HG02870 (cell line): ENCODE results near the gene RALA.

Experiments
- ATAC-seq: cut with Tn5 transposase; IDR thresholded peaks from one replicate; pipeline ENCODE4 v1.9.1; 2021; ENCODE audit warnings: mild to moderate bottlenecking, moderate library complexity; ENCODE audit not compliant: unreplicated experiment

RALA gene

DNA sequence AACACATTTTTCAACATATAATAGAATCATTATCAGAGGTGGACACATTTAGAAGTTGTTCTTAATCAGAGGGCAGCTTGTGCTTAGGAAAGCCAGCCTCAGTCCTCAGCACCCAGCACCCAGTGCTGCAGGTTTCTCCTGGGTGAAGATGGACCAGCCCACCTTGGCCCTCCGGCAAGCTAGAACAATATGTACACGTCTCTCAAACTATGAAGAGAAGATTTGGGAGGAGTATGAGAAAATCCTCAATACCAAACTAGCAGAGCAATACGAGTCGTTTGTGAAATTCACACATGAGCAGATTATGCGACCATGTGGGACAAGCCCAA, 13.5 kb upstream of the RALA start:
- ATAC-seq: no peak

DNA sequence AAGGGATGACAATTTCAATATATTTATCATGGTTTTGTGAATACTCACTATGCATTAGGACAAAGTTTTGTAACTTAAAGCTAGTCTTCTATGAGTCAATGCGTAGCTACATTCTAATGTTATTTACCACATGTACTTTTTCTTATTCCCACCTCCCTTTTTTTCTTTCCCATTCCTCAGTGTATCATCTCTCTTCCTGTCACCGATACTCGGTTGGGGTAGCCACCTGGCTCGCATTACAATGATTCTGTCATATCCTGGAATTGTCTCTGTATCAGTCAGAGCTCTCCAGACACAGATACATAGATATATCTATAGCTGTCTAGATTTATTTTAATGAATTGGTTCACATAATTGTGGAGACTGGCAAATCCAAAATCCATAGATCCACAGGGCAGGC, 9.8 kb upstream of the RALA start:
- no peak for ATAC-seq

DNA sequence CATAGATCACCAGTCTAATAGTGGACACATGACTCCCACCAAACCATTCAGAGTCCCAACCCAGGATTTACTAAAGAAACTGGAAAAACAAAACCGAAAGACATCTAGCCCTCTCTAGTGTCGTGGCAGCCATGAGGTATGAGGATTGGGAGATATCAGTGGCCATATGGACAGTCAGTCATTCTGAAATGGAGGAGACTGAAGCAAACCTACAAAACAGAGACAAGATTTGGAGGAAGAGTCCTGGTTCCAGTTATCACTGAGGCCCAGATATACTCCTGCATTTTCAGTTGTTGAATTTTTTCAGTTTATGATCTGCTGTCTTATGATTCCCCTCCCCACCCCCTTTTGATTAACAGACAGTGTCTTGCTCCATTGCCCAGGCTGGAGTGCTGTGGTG, 9.1 kb upstream of the RALA start:
- ATAC-seq: no peak

DNA sequence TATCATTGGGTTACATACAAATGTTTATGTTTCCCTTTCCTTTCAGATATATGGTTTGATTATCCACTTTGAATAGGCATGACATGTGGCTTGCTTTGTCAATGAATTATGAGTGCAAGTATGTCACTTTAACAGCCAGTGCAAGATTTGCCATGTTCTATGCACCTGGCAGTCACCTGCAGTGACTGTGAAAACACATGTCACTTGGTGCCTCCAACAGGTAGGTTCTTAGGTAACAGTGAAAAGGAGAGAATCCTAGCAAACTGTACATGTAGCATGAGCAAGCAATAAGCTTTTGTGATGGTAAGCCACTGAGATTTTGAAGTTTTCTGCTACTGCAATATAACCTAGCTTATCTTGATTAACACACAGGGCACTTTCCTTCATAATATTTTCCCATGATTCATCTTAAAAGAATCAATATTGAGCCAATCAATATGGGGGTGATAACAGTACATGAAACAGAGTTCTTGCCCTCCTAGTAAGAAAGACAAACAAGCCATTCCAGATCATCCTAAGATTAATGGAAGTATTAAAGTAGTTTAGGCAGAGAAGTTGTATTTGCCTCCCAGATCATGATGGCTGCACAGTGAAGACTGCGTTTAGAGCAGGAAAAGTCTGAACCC, 7.9 kb upstream of the RALA start:
- no peak for ATAC-seq

DNA sequence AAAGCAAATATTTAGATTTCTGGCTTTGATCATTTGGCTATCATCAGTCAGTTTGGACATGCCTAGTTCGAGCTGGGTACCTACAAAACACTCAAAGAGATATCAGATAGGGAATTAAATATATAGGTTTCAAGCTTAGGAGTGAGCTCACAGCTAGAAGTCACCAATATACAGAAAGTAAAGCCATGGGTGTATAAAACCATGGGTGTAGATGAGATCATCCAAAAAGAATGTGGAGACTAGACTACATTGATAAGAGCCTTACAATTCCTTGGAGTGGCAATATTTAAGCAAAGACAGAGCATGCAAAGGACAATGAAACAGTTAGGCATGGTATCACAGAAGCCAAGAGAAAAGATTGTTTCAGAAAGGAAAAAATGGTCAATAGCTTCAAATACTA, 7.2 kb upstream of the RALA start:
- no peak for ATAC-seq

DNA sequence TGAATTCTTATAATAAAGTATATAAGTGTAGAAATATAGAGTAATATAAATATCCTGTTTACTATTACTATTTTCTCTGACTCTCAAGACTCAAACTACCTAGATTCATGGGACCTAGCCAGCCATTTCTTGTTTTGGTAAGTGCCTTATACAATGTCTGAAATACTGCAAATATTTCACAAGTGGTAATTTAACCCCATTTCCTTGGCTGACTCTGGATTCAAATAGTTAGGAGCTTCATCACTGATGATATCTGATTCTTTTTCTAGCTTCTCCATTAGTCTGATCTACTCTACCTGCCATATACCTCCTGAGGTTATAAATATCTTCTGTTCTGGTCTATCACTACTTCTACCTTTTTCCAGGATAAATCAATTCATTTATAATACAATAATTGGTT, 6.4 kb upstream of the RALA start:
- no peak for ATAC-seq

DNA sequence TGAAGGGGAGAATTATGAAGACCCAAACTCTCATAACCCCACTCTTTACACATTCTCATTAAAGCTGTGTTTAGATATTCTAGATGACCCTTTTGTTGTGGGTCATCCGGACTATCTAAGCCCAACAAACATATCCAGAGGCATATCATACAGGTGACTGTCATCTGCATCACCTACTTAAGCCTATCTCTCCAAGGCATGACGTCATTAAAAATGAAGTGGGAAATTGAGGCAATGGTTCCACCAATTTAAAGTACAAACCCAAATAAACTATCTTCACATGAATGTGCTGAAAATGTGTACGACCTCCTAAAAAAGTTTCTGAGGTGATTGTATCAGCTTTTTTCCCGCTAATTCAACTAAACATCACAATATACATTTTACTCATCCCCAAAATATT, 4.5 kb upstream of the RALA start:
- ATAC-seq: no peak

DNA sequence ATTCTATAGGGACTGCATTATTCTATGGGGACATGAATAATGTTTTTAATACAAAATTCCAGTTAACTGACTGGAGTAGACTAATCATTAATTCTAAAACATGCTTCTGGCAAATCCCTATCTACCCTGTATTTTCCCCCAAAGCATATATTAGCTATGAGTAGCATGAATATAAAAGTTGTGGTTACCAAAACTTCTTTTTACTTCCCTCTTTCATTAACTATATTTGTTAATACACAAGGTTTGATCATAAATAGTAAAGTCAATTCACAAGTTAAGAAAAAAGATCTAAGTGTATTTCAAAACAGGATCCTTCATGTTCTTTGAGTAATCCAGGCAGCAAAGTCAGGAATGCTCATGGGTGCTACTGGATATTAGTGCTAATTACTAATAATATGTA, 2.9 kb upstream of the RALA start:
- ATAC-seq: no peak

DNA sequence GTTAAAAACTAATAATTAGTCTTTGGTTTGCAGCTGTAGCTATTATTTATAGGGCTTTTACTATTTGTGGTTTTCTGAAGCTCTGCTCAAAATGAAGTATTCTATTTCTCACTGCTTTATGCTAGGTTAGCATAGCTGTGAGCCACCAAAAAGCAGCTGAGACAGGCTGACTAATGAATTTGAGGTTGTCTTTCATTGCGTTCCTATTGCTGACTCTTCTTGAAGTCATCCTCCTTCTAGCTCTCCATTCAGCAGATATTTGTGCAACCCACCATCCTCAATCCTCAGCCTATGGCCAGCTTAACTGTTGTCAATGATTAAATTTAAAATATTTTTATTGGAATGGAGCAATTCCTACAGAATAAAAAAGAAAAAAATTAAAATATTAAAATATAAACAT, 2.1 kb upstream of the RALA start:
- no peak for ATAC-seq

DNA sequence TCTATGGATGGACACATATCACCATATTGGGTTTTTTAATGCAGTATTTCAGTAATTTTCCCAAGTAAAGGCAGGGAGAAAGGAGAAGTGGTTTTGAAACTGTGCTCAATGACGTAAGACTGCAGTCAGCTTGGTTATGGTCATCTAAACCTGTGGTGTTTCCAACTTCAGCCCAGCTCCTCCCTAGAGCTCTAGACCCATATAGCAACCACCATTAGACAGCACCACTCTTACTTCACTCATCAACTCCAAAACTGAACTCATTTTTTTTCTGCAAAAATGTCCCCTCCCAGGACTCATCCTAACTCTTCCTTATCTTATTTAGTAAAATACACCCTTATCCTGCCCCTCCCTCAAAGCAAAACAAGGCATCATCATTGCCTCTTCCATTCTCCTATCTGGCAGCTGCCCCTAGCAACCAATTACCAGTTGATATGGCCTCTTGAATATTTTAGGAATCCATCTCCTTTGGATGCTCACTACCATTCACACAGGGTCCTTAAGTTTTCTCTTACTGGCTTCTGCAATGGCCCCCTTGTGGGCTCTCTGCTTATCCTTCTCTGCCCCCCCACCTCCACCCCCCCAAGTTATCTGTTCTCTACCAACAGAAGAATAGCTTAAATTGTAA, 1.5 kb upstream of the RALA start:
- peak; percentile 39 for ATAC-seq

DNA sequence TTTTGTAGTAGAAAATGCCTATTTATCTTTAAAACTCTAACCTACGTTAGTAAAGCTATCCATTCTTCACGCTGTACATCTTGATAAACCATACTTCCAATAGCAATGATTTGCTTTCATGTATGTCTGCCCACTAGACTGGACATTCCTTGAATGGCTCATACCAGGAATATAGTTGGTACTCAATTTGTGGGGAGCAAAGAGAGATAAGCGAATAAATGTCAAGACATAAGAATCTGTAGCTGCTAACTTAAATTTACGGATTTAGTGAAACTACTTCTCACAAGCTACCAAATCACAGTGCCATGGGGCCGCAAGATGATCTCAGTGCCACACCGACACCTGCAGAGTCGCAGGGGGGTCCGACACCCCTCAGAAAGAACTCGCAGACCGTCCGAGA, 763 bp upstream of the RALA start:
- no peak for ATAC-seq

DNA sequence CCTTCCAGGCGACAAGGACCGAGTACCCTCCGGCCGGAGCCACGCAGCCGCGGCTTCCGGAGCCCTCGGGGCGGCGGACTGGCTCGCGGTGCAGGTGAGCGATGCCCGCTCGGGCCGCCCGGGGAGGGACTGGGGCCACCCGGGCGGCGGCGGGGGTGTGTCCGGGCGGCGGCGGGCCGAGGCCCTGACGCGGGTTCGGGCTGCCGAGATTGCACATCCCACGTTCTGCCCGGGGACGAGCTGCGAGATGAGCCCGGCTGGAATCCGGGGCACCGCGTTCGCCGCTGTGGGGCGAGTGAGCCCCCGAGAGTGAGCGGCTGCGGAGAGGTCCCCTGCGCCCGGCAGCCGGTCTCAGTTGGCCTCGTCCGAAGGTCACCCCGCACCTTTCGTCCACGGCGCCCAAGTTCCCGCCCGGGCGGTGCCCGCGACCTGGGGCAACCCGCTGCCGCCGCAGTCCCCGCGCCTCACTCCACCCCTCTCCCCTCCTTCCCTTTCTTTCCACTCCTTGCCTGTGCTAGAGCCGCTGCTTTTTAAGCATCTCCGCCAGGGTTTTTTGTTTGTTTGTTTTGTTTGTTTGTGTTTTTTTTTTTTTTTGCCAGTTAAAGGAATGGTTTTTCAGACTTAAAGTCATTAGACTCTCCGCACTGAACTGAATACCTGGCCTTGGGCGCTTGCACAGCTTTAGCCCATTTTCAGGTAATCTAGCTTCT, 515 bp downstream of the RALA start:
- peak; percentile 35 for ATAC-seq

DNA sequence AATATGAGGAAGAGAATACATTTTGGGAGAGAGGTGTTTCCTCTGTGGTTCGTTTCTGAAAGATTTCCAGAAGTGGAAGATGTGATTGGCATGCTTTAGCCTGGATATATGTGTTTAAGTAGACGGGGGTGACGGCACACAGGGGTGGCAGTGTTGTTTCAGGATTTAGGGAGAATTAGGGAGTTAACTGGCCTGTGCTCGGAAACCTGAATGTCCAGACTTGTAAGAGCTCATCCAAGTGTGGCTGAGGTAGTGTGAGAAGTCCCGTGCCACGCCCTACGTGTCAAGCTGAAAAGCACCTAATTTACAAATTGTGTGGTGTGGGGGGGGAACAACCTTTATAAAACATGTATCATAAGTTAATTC, 1.1 kb downstream of the RALA start:
- no peak for ATAC-seq

DNA sequence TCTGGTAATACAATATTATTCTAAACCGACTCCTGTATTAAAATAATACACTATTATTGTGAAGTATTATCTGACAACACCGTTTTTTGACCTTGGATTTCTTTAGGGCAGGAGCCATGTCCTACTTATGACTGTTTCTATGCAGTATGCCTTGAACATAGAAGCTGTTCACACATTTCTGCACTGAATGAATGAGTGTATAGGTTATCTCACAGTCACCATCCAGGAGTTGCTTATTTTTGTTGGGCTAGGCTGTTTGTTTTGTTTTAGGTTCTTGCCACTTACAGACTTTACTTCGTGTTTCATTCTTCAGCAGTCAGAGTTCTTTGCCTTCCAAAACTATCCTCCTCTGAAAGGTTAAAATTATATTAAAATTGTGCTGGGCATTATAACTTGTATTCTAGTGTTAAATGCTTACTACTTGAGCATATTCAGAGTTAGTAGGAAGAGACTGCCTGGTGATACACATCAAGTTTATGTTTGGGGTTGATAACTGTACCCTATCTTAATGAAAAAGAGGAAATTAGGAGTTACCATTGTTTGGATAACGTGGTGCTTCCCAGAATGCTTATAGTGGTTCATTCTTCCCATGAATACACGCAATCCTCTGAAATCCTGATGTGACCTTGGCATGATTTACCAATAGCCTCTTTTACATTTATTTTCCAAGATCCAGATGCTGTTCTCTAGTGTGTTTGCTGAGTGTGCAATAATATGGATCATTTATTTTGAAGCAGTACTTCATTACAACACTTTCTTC, 1.7 kb downstream of the RALA start:
- ATAC-seq: no peak

DNA sequence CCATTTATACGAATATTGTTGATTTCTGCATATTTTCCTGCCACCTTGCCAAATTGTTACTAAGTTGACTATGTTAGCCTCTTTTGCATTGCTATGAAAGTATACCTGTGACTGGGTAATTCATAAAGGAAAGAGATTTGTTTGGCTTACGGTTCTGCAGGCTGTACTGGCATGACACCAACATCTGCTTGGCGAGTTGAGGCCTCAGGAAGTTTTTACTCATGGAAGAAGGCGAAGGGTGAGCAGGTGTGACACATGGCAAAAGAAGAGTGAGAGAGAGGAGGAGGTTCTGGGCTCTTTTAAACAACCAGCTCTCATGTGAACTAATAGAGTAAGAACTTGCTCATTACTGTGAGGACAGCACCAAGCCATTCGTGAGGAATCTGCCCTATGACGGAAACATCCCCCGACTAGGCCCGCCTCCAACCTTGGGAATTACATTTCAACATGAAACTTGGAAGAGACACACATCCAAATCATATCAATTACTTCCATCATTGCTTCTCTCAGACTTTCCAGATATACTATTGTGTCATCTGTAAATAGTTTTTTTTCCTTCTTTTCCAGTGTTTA, 8.4 kb downstream of the RALA start:
- ATAC-seq: no peak

DNA sequence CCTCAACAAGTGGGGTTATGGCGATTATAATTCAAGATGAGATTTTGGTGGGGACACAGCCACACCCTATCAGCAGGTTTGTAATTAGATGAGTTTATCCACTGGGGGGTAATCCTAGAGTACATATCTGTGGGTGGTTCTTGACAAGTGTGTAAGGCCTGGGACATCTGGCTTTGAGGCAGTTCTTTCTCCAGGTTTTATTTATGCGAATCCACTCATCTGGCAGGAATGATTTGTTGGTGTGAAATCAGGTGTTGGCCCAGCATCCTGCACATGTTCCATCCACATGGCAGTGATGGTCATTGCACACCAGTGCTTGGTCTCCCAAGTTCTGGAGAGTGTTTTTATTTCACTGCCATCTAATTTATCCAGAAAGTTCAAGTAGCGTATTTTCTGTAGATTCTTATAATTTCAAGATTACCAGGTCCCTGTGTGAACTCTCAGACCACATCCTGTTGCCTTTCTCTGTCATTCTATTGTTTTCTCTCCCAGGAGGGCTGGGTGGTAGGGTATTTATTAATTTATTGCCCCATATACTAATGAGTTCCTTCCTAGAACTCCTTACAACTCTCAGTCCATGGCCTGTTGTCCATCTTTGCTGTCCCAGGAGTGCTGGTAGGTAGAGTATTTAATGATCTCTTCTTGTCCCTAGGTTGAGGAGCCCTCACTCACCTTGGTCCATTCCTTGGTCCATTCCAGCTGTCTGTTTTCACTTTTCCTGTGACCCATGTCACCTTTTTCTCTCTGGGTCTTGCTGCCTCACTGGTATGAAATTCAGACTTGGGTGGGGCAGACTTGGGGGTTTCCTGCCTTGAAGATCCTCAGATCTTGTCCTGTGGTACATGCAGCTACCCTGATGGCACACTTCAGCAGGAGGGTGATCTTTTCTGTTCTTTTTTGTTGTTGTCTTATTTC, 10.4 kb downstream of the RALA start:
- ATAC-seq: no peak

DNA sequence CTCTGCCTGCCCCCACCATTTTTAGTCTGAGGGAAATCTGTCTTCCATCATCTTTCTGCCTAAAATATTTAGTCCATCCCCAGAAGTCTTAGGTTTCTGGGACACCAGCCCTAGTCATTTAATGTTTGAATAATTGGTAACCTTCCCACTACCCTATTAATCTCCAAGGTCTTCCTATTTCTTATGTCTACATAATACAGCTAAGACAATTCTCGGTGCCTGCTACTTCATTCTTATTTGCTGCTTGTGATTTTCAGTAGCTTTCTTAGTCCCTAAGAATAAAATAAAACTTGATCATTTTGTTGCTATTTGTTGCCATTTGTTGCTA, 11.1 kb downstream of the RALA start:
- ATAC-seq: no peak

DNA sequence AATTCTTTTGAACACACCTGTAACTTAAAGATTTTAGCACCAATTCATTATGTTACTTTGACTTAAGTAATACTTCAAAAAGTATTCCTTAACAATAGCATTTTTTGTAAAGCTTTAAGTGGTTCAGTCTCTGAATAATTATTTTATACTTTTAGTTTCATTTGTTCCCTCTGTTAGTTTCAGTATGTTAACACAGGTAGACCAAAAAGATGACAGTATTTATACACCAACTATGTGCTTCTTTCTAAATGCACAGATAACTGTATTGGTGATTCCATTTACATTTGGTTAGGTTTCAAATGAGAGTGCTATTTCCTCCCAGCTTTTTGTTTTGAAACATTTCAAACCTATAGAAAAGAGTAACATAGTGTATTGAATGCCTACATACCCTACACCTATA, 14.0 kb downstream of the RALA start:
- ATAC-seq: no peak

DNA sequence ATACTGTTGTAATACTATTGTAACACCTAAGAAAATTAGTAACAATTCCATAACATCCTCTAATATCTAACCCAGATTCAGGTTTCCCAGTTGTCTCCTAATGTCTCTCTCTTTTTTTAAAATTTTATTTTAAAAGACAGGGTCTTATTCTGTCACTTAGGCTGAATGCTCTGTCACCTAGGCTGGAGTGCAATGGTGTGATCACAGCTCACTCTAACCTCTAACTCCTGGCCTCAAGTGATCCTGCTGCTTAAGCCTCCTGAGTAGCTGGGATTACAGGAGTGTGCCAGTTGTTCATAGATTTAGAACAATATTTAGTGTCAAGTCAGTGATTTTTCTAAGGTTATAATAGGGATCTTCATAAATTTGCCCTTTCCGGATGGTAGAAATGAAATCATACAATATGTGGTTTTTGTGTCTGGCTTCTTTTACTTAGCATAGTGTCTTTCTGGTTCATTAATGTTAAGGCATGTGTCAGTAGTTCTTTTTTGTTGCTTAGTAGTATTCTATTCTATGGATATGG, 14.7 kb downstream of the RALA start:
- ATAC-seq: no peak

DNA sequence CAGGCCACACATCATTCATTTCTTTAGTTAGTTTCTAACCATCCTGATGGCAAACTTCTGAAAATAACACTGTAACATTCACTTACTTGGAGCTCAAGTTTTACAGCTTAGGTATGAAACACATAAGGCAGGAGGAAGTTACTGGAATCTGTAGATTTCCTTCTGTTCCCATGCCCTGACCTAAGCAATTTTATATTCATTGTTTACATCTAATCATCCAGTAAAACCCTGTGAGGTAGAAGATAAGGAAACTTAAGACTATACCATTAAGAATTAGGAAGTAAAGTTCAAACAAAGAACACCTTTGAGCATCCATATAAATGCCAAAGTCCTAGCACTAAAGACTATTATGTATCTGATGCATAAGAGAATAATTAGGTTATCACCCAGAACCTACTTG, 19.5 kb downstream of the RALA start:
- ATAC-seq: no peak

DNA sequence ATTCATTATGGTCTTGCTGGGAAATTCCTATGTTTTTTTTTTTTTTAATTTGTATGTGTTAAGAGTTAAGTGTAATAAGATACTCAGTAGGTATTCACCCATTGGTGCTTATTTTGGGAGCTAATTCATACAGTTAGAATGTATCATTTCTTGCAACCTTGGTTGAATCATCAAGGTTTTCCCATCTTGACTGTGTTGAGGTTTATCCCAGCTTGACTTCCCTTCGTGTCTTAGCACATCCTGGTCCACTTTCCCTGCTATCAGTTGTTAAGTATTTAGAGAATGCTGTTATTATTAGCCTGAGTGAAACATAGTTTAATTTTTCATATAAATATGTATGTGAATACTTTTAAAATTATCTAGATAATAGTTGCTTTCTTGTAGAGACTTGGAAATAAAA, 20.8 kb downstream of the RALA start:
- ATAC-seq: no peak
